ENCODE measurements around the gene RGS4. TPM values are rescaled to one million over a fixed set of nuclear protein-coding genes. Genes with fewer than 3 reads are reported as not detected.
A peak's percentile ranks its signal among the peaks of the same experiment; 100 is the strongest.

Gene RGS4
- total and polyA plus RNA-seq, 7 donors: 0.23 to 15.7 (median 7.8) TPM; not detected in 1

DNA sequence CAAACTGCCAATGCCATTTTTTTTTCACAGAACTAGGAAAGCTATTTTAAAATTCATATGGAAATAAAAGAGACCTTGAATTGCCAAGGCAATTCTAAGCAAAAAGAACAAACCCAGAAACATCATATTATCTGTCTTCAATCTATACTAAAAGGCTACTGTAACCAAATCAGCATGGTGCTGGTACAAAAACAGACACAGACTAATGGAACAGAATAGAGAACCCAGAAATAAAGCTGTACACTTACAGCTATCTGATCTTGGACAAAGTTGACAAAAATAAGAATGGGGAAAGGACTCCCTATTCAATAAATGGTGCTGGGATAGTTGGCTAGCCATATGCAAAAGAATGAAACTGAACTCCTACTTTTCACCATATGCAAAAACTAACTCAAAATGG is 50.5 kb downstream of the RGS4 start:
- no peaks in the 10 kb centered on the region for H3K27me3 ChIP-seq
- no peak overlapping the region for H3K27ac ChIP-seq
- H3K9me3 ChIP-seq: no peaks in the 10 kb centered on the region
- TF ChIP-seq EP300 (IDR thresholded peaks at IDR 0.05) (no peak), POLR2A (IDR thresholded peaks at IDR 0.05) (no peak), POLR2AphosphoS5 (IDR thresholded peaks at IDR 0.05) (no peak)
- TF ChIP-seq, protein P1, sequence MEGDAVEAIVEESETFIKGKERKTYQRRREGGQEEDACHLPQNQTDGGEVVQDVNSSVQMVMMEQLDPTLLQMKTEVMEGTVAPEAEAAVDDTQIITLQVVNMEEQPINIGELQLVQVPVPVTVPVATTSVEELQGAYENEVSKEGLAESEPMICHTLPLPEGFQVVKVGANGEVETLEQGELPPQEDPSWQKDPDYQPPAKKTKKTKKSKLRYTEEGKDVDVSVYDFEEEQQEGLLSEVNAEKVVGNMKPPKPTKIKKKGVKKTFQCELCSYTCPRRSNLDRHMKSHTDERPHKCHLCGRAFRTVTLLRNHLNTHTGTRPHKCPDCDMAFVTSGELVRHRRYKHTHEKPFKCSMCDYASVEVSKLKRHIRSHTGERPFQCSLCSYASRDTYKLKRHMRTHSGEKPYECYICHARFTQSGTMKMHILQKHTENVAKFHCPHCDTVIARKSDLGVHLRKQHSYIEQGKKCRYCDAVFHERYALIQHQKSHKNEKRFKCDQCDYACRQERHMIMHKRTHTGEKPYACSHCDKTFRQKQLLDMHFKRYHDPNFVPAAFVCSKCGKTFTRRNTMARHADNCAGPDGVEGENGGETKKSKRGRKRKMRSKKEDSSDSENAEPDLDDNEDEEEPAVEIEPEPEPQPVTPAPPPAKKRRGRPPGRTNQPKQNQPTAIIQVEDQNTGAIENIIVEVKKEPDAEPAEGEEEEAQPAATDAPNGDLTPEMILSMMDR (IDR thresholded peaks at IDR 0.05): no peak
- no peaks in the 10 kb centered on the region for H3K36me3 ChIP-seq
- no peak overlapping the region for H3K4me3 ChIP-seq
- no peaks in the 10 kb centered on the region for H3K4me1 ChIP-seq
- DNase-seq: no peak
- intact Hi-C loops (cut with DNase I): no loop called here

- intact Hi-C loops (cut with DNase I): no loop called here
- TF ChIP-seq POLR2A (IDR thresholded peaks at IDR 0.05): no peak
- TF ChIP-seq, protein P1 (IDR thresholded peaks at IDR 0.05): no peak
- no peak for TF ChIP-seq POLR2AphosphoS5 (IDR thresholded peaks at IDR 0.05)
- no peak for TF ChIP-seq EP300 (IDR thresholded peaks at IDR 0.05)
- no peaks in the 10 kb centered on the region for H3K27me3 ChIP-seq
Measured at GRCh38 chr1:163120372-163120771, 51.2 kb downstream of the RGS4 start.

GRCh38 chr1:163124812-163125211 is 55.7 kb downstream of the RGS4 start:
- intact Hi-C loops (cut with DNase I): no loop called here
- peak overlapping the region in 1 of 4 donors; percentile 75 for H3K27ac ChIP-seq
- TF ChIP-seq, protein P1 (IDR thresholded peaks at IDR 0.05): no peak
- TF ChIP-seq POLR2AphosphoS5 (IDR thresholded peaks at IDR 0.05): no peak
- no peak for TF ChIP-seq POLR2A (IDR thresholded peaks at IDR 0.05)
- TF ChIP-seq EP300 (IDR thresholded peaks at IDR 0.05): no peak
- DNase-seq: no peak
- no peaks in the 10 kb centered on the region for H3K36me3 ChIP-seq
- H3K27me3 ChIP-seq: no peaks in the 10 kb centered on the region
- H3K4me3 ChIP-seq: no peak overlapping the region
- WGBS, 2 donors: 65 to 71% methylated on average over 4 of the region's 4 CpGs
- H3K4me1 ChIP-seq: peaks cover 0 to 6% (median 4%) of the 10 kb centered on the region in 4 donors
- H3K9me3 ChIP-seq: no peaks in the 10 kb centered on the region

More at GRCh38 chr1:163120372-163120771, 51.2 kb downstream of the RGS4 start:
- no peak overlapping the region for H3K27ac ChIP-seq
- H3K9me3 ChIP-seq: no peaks in the 10 kb centered on the region
- no peaks in the 10 kb centered on the region for H3K36me3 ChIP-seq
- no peaks in the 10 kb centered on the region for H3K4me1 ChIP-seq
- 59 to 71% methylated on average over 1 of the region's 1 CpG for WGBS, 2 donors
- DNase-seq: no peak
- no peak overlapping the region for H3K4me3 ChIP-seq

Other genes with a start within 250 kb of the RGS4 start
- not detected for gene CCDC190, start 208.2 kb upstream of the RGS4 start, total RNA-seq
- gene CCDC190, start 208.2 kb upstream of the RGS4 start, polyA plus RNA-seq: not detected
- 100 to 1,000 TPM; 155 to 285 (median 187) TPM for gene RGS5, start 133.6 kb downstream of the RGS4 start, total RNA-seq
- 10 to 100 TPM in 1 of 3 donors, 1 to 10 TPM in 2; 2.8 to 26.0 (median 7.2) TPM for gene RGS5, start 133.6 kb downstream of the RGS4 start, polyA plus RNA-seq